Measurements from ENCODE around the gene SNIP1.

GRCh38 chr1:37553927-37554808 is at the start of gene SNIP1:
- TF ChIP-seq CTCF (IDR thresholded peaks at IDR 0.05) (no peak), POLR2A (IDR thresholded peaks at IDR 0.05) (no peak), EP300 (IDR thresholded peaks at IDR 0.05) (no peak), POLR2AphosphoS5 (IDR thresholded peaks at IDR 0.05) (peak; percentile 89 to 94 (median 89))
